ENCODE data around the gene PREX1.

- TF ChIP-seq POLR2A (IDR thresholded peaks at IDR 0.05) (no peak), CTCF (IDR thresholded peaks at IDR 0.05 in 4 of 5, conservative IDR thresholded peaks at IDR 0.05 in 1 of 5) (no peak)
These were observed 85.6 kb downstream of the PREX1 start for GRCh38 chr20:48742233-48742632.

Data from gastrocnemius medialis (tissue), 4 donors.